Measurements from ENCODE around the gene LUZP2.

LUZP2 gene

DNA sequence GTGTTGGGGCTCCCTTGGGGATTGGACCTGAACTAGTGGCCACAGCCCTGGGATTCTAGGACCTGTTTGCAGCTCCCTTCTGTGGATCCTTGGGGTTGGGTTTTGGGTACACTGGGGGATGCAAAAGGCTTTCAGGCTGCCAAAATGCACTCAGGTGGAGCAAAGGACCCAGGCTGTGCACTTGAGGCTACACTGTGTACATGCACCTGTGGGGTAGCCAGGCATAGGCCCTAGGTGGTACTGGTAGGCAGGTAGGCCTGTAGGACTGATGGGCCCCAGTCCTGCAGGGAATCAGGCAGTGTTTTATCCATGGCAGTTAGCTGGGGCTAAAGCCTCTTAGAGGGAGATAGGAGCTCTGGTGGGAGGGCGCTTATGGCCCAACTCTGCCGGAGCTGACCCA is 542.3 kb downstream of the LUZP2 start:
- ChIA-PET CTCF (no interaction called here), POLR2A (ENCODE audit: low non-redundant PET) (no interaction called here)
- H3K27ac ChIP-seq: no peak overlapping the region
- no peak for DNase-seq (ENCODE audit: low spot score)
- TF ChIP-seq, protein P1, sequence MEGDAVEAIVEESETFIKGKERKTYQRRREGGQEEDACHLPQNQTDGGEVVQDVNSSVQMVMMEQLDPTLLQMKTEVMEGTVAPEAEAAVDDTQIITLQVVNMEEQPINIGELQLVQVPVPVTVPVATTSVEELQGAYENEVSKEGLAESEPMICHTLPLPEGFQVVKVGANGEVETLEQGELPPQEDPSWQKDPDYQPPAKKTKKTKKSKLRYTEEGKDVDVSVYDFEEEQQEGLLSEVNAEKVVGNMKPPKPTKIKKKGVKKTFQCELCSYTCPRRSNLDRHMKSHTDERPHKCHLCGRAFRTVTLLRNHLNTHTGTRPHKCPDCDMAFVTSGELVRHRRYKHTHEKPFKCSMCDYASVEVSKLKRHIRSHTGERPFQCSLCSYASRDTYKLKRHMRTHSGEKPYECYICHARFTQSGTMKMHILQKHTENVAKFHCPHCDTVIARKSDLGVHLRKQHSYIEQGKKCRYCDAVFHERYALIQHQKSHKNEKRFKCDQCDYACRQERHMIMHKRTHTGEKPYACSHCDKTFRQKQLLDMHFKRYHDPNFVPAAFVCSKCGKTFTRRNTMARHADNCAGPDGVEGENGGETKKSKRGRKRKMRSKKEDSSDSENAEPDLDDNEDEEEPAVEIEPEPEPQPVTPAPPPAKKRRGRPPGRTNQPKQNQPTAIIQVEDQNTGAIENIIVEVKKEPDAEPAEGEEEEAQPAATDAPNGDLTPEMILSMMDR (conservative IDR thresholded peaks at IDR 0.05; ENCODE audit: low read depth): no peak

DNA sequence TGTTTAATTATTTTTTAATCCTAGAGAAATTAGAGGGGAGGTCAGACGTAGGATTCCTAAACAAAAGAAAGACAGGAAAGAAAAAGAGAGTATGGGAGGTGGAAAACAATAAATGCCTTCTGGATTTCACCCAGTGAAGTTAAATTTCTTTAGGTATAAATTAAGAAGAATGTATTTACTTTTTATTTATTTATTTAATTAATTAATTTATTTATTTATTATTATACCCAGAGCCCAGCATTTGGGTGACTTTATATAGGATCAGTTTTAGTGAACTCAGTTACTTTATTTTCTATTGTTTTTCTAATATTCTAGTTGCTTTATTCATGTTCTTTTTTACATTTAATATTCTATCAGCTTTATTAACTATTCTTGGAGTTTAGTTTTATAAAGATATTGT is 551.8 kb downstream of the LUZP2 start:
- TF ChIP-seq, protein P1 (conservative IDR thresholded peaks at IDR 0.05; ENCODE audit: low read depth): no peak
- no peak overlapping the region for H3K27ac ChIP-seq
- POLR2A ChIA-PET (ENCODE audit: low non-redundant PET): no interaction called here
- no peak for DNase-seq (ENCODE audit: low spot score)
- CTCF ChIA-PET: interaction anchor here (0.6 kb wide), 1 partner anchor 750 kb away, joined by 3 read pairs; no protein-coding TSS in a partner anchor

DNA sequence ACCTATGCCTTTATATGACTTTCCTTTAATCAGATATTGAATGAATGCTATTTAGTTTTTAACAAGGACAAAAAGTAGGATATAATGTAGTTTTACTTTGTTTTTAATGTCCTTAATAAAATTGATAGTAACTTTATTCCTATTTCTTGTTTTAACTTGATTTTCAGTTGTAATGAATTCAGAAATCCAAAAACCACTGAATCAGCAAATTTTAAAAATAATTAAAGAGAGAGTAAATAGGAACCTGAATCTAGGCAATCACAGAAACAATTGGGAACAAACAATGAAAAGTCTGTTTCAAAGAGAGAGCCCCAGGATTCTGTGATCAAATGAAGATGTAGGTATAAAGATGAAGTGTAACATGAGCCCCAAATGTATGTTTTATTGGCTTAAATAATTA is 556.0 kb downstream of the LUZP2 start:
- H3K27ac ChIP-seq: no peak overlapping the region
- DNase-seq (ENCODE audit: low spot score): no peak
- CTCF ChIA-PET: no interaction called here
- TF ChIP-seq, protein P1 (conservative IDR thresholded peaks at IDR 0.05; ENCODE audit: low read depth): no peak
- POLR2A ChIA-PET (ENCODE audit: low non-redundant PET): no interaction called here

DNA sequence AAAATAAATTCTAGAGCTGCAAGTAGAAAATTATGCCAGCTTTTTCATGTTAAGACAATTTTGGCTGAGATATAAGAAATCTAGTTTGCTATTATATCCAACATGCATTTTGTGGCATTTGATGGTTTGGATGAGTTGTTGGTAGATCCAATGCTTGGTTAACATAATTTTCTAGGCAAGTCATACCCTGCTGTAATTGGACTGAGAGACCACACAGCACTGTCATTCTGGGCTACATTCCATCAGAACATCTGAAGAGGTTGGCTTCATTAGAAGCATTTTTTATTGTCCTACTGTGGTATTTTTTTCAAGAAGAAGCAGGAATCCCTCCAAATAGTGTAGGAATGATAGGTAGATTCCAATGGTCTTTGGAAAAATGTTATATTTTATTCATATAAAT is 561.0 kb downstream of the LUZP2 start:
- CTCF ChIA-PET: no interaction called here
- H3K27ac ChIP-seq: no peak overlapping the region
- POLR2A ChIA-PET (ENCODE audit: low non-redundant PET): no interaction called here
- TF ChIP-seq, protein P1 (conservative IDR thresholded peaks at IDR 0.05; ENCODE audit: low read depth): no peak
- no peak for DNase-seq (ENCODE audit: low spot score)

DNA sequence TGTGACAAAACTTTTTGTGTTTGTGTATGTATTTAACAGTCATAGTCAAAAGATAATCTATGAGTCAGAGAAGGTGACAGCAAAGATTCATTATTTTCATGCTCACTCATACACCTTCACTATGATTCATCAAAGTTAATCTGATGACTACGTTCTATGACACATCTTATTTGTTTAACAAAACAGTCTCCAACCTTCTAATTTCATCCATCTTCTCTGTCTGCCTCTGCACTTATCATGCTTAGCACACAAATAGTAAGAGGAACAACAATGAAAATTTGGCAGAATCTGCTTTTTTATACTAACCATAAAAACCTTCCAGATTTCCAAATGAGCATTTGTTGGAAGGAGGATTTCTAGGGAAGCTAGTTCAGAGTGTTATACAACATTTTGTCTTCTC is 568.9 kb downstream of the LUZP2 start:
- TF ChIP-seq, protein P1 (conservative IDR thresholded peaks at IDR 0.05; ENCODE audit: low read depth): no peak
- H3K27ac ChIP-seq: no peak overlapping the region
- DNase-seq (ENCODE audit: low spot score): peak; percentile 59
- CTCF ChIA-PET: no interaction called here
- POLR2A ChIA-PET (ENCODE audit: low non-redundant PET): no interaction called here

DNA sequence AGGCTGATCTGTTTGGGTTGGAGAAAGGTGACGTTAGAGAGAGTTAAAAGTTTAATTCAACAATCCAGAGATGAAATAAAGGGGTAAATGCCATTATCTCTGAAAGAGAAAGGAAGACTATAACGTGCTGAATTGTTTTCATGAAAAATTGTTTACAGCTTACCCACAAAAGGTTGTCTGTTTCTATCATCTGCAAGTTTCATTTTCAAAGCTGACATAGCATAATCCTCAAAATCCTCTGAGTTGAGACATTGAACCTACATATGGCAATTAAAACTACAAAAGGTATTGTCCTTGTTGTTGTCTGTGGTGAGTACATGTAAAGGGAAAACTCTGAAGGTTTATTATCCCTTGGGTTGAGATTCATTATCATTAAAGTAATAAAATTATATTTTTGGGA is 569.9 kb downstream of the LUZP2 start:
- ChIA-PET POLR2A (ENCODE audit: low non-redundant PET) (no interaction called here), CTCF (interaction anchor here (0.7 kb wide), 1 partner anchor 314 kb away, joined by 3 read pairs; no protein-coding TSS in a partner anchor)
- DNase-seq (ENCODE audit: low spot score): no peak
- no peak overlapping the region for H3K27ac ChIP-seq
- TF ChIP-seq, protein P1 (conservative IDR thresholded peaks at IDR 0.05; ENCODE audit: low read depth): no peak

DNA sequence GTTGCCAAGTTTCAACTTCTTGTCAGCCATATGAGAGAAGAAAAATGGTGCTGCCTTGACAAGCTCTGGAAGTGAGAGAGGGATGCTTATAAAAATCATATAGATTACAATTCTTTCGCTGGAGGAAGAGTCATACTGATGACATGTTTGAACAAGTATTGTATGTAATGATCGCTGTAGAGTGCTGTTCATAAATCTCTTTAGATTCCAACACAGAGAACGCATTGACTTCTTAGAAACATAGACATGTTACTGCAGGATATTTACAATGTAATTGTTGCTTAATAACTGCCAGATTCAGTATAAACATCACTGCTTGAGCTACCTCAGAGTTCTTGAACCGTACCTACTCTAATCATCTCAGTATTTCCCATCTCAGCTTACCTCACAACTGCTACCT is 571.6 kb downstream of the LUZP2 start:
- ChIA-PET CTCF (interaction anchor here (0.6 to 0.7 kb wide), 2 partner anchors 731 to 1037 kb away, joined by 3 to 5 read pairs; no protein-coding TSS in a partner anchor), POLR2A (ENCODE audit: low non-redundant PET) (no interaction called here)
- DNase-seq (ENCODE audit: low spot score): peak; percentile 42
- H3K27ac ChIP-seq: no peak overlapping the region
- TF ChIP-seq, protein P1 (conservative IDR thresholded peaks at IDR 0.05; ENCODE audit: low read depth): no peak

All from RWPE1 (cell line).